Measurements from ENCODE around the gene SYT4. TPM values are rescaled to one million over a fixed set of nuclear protein-coding genes. Genes with fewer than 3 reads are reported as not detected.
"Not testable (repeated sequence)": the region's sequence is repeated elsewhere in the genome, so short reads cannot be mapped to it uniquely, and the experiment has no call there.

The SYT4 gene
- total and polyA plus RNA-seq, 9 donors, result 0.07 to 7.4 (median 0.65) TPM

- Histone ChIP-seq H3K27ac (no peak overlapping the region), H3K9me3 (no peaks in the 10 kb centered on the region), H3K4me3 (no peak overlapping the region), H3K27me3 (no peaks in the 10 kb centered on the region), H3K4me1 (ENCODE audit: insufficient read depth) (no peaks in the 10 kb centered on the region), H3K36me3 (no peaks in the 10 kb centered on the region)
- no peak for TF ChIP-seq CTCF (IDR thresholded peaks at IDR 0.05)
- no peak for TF ChIP-seq EP300 (IDR thresholded peaks at IDR 0.05)
- TF ChIP-seq POLR2A (IDR thresholded peaks at IDR 0.05), result no peak
- 40 to 52% (median 50%) methylated on average over 1 of the region's 1 CpG for WGBS, 3 donors
- intact Hi-C loops (cut with DNase I), result no loop called here
- DNase-seq, result no peak
These were observed 32.9 kb upstream of the SYT4 start for GRCh38 chr18:43310239-43310638.

GRCh38 chr18:43303376-43303775 lies 26.1 kb upstream of the SYT4 start:
- no peak overlapping the region for H3K27ac ChIP-seq
- no peaks in the 10 kb centered on the region for H3K36me3 ChIP-seq
- no peak for DNase-seq
- H3K4me3 ChIP-seq, result no peak overlapping the region
- H3K4me1 ChIP-seq (ENCODE audit: insufficient read depth), result no peaks in the 10 kb centered on the region
- H3K27me3 ChIP-seq, result no peaks in the 10 kb centered on the region
- intact Hi-C loops (cut with DNase I), result no loop called here
- no peak for TF ChIP-seq POLR2A (IDR thresholded peaks at IDR 0.05)
- no peak for TF ChIP-seq CTCF (IDR thresholded peaks at IDR 0.05)
- no peak for TF ChIP-seq EP300 (IDR thresholded peaks at IDR 0.05)
- H3K9me3 ChIP-seq, result no peaks in the 10 kb centered on the region
- 56 to 65% (median 61%) methylated on average over 2 of the region's 2 CpGs for WGBS, 3 donors

DNA sequence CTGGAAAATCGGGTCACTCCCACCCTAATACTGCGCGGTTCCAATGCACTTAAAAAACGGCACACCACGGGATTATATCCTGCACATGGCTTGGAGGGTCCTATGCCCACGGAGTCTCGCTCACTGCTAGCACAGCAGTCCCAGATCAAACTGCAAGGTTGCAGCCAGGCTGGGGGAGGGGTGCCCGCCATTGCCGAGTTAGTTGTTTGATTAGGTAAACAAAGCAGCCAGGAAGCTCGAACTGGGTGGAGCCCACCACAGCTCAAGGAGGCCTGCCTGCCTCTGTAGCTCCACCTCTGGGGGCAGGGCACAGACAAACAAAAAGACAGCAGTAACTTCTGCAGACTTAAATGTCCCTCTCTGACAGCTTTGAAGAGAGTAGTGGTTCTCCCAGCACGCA lies 8.9 kb upstream of the SYT4 start:
- intact Hi-C loops (cut with DNase I); H3K27me3 ChIP-seq; DNase-seq; H3K36me3 ChIP-seq; H3K9me3 ChIP-seq; H3K4me3 ChIP-seq; H3K4me1 ChIP-seq (ENCODE audit: insufficient read depth); H3K27ac ChIP-seq: not testable (repeated sequence)
- 87 to 93% (median 87%) methylated on average over 11 of the region's 11 CpGs for WGBS, 3 donors

GRCh38 chr18:43283299-43283698 lies 6.0 kb upstream of the SYT4 start:
- no peak for TF ChIP-seq POLR2A (IDR thresholded peaks at IDR 0.05)
- TF ChIP-seq CTCF (IDR thresholded peaks at IDR 0.05), result no peak
- no peak overlapping the region for H3K4me3 ChIP-seq
- no peaks in the 10 kb centered on the region for H3K9me3 ChIP-seq
- 93 to 94% (median 94%) methylated on average over 16 of the region's 16 CpGs for whole genome bisulfite sequencing, 3 donors
- H3K27ac ChIP-seq, result no peak overlapping the region
- no peaks in the 10 kb centered on the region for H3K27me3 ChIP-seq
- intact Hi-C loops (cut with DNase I), result no loop called here
- no peaks in the 10 kb centered on the region for H3K4me1 ChIP-seq (ENCODE audit: insufficient read depth)
- DNase-seq, result no peak
- no peaks in the 10 kb centered on the region for H3K36me3 ChIP-seq

DNA sequence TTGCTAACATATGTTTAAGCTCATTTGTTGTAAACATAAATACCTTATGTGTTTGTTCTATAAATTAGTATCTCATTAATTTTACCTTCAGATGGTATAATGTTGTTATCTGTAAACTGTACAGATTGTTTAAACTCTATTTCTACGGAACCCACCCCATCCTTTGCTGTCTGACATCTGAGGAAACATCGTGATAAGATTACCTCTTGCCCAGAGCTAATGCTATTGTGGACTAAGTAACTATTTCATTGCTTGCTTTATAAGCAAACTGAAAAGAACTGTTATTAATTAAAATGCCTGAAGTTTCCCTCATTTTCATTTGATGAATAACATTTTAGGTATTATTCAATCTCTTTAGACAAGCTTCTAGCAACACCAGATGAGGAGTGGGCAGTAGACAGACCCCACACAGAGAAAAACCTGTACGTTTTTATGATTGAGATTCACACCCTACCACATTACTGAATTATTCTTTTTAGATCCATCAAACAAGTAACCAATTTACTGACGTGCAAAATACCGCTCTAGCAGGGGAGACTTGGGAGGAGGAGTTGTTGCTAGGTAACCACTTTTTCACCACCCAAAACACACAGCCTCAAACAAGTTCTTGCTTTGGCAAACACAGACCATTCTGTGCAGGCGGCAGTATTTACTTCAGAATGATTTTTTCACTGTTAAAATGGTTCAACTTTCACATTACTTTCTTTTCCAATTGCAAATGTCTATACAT lies 1.9 kb upstream of the SYT4 start:
- H3K4me1 ChIP-seq (ENCODE audit: insufficient read depth), result no peaks in the 10 kb centered on the region
- DNase-seq, result no peak
- no peak overlapping the region for H3K4me3 ChIP-seq
- no peak overlapping the region for H3K27ac ChIP-seq
- TF ChIP-seq POLR2A (IDR thresholded peaks at IDR 0.05) (no peak), CTCF (IDR thresholded peaks at IDR 0.05) (no peak), EP300 (IDR thresholded peaks at IDR 0.05) (no peak)
- H3K36me3 ChIP-seq, result no peaks in the 10 kb centered on the region
- intact Hi-C loops (cut with DNase I), result no loop called here
- WGBS, 3 donors, result 1 to 4% (median 4%) methylated on average over 6 of the region's 6 CpGs
- H3K27me3 ChIP-seq, result no peaks in the 10 kb centered on the region
- no peaks in the 10 kb centered on the region for H3K9me3 ChIP-seq
